Measurements from ENCODE around the gene NUMA1. TPM values are rescaled to one million over a fixed set of nuclear protein-coding genes. Genes with fewer than 3 reads are reported as not detected.
A peak's percentile ranks its signal among the peaks of the same experiment; 100 is the strongest.

The NUMA1 gene
- total RNA-seq, 2 donors from 2014 or later = 130 to 132 TPM

DNA sequence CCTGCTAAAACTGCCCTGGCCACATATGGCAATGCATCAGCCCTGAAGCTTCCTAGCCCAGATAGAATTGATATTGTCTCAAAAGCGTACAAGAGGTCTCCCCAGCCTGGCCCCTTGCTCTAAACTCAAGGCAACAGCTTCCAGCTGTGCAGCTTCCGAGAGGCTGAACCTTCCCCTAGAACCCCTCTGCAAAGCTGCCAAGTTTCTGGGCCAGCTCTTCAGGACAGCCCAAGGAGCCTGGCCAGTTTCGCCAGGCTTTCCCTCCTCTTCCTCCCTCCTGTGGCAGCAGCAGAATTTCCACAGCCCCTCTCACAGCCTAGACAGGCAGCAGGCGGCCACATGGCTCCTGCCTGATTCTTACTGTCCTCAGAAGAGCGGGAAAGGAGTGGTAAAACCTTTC lies 34.5 kb downstream of the NUMA1 start:
- H3K27ac ChIP-seq (ENCODE audit: low read depth, low read length) = no peak overlapping the region
- H3K4me1 Mint-ChIP-seq = peaks cover 15% of the 10 kb centered on the region
- no peak for DNase-seq
- H3K9me3 ChIP-seq (ENCODE audit: control insufficient read depth, low read length) = no peaks in the 10 kb centered on the region
- H3K36me3 ChIP-seq (ENCODE audit: control insufficient read depth, insufficient read depth, low read length) = peaks cover 11% of the 10 kb centered on the region
- H3K9me3 Mint-ChIP-seq = no peaks in the 10 kb centered on the region
- H3K4me1 ChIP-seq (ENCODE audit: control insufficient read depth, insufficient read depth, low read length) = peaks cover 8% of the 10 kb centered on the region
- H3K9ac ChIP-seq (ENCODE audit: extremely low read depth, low read length, poor library complexity, severe bottlenecking) = no peak overlapping the region
- H3K4me3 ChIP-seq (ENCODE audit: low read length) = no peak overlapping the region
- no peak overlapping the region for H3K27ac Mint-ChIP-seq
- H3K27me3 Mint-ChIP-seq (ENCODE audit: insufficient read depth) = no peaks in the 10 kb centered on the region
- H3K4me3 Mint-ChIP-seq = no peak overlapping the region
- H3K27me3 ChIP-seq (ENCODE audit: control insufficient read depth, insufficient read depth, low read length, poor library complexity, severe bottlenecking) = no peaks in the 10 kb centered on the region
- H3K36me3 Mint-ChIP-seq (ENCODE audit: low read depth) = peaks cover 7% of the 10 kb centered on the region
- TF ChIP-seq, protein P1, sequence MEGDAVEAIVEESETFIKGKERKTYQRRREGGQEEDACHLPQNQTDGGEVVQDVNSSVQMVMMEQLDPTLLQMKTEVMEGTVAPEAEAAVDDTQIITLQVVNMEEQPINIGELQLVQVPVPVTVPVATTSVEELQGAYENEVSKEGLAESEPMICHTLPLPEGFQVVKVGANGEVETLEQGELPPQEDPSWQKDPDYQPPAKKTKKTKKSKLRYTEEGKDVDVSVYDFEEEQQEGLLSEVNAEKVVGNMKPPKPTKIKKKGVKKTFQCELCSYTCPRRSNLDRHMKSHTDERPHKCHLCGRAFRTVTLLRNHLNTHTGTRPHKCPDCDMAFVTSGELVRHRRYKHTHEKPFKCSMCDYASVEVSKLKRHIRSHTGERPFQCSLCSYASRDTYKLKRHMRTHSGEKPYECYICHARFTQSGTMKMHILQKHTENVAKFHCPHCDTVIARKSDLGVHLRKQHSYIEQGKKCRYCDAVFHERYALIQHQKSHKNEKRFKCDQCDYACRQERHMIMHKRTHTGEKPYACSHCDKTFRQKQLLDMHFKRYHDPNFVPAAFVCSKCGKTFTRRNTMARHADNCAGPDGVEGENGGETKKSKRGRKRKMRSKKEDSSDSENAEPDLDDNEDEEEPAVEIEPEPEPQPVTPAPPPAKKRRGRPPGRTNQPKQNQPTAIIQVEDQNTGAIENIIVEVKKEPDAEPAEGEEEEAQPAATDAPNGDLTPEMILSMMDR (conservative IDR thresholded peaks at IDR 0.05) = no peak
- WGBS, 2 experiments (ENCODE audit: insufficient coverage in 1 of 2, insufficient read length in 1 of 2) = 94 to 100% methylated on average over 1 to 5 of the region's 5 CpGs

DNA sequence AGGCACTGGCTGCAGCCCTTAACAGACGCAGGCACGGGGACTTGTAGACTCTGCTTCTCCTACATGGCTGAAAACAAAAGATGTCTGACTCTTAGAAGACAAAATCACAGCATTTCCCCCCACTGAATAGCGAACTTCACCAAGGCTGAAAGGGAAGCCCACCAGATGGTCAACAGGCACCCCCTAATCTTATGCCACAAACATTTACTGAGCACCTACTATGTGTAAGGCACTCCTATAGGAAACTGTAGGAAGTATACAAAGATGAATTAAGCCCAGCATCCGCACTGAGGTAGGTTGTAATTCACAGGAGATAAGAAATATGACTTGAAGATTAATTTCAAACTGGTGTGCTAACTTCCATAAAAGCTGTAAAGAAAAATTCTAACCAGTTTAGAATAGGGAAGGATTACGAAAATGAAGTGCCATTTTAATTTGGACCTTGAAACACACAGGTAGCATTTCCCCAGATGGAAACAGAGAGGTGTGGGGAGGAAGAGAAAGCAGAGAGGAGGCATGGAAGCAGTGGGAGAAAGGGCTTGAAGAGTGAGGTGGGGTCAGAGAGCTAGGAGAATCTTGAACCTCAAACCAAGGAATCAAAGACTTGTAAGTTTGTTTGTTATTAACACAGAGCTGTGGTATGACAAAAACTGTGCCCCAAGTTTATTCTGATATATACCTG lies 38.1 kb downstream of the NUMA1 start:
- no peak overlapping the region for H3K27ac Mint-ChIP-seq
- no peaks in the 10 kb centered on the region for H3K27me3 Mint-ChIP-seq (ENCODE audit: insufficient read depth)
- Histone ChIP-seq H3K36me3 (ENCODE audit: control insufficient read depth, insufficient read depth, low read length) (peaks cover 7% of the 10 kb centered on the region), H3K27ac (ENCODE audit: low read depth, low read length) (peak overlapping the region; percentile 98), H3K9ac (ENCODE audit: extremely low read depth, low read length, poor library complexity, severe bottlenecking) (peak overlapping the region; percentile 65), H3K27me3 (ENCODE audit: control insufficient read depth, insufficient read depth, low read length, poor library complexity, severe bottlenecking) (no peaks in the 10 kb centered on the region), H3K9me3 (ENCODE audit: control insufficient read depth, low read length) (no peaks in the 10 kb centered on the region), H3K4me3 (ENCODE audit: low read length) (peak overlapping the region; percentile 88), H3K4me1 (ENCODE audit: control insufficient read depth, insufficient read depth, low read length) (peaks cover 20% of the 10 kb centered on the region)
- no peaks in the 10 kb centered on the region for H3K9me3 Mint-ChIP-seq
- peaks cover 3% of the 10 kb centered on the region for H3K36me3 Mint-ChIP-seq (ENCODE audit: low read depth)
- peaks cover 2% of the 10 kb centered on the region for H3K4me1 Mint-ChIP-seq
- WGBS, 2 experiments (ENCODE audit: insufficient coverage in 1 of 2, insufficient read length in 1 of 2) = 61 to 90% methylated on average over 2 to 5 of the region's 5 CpGs
- TF ChIP-seq, protein P1 (conservative IDR thresholded peaks at IDR 0.05) = no peak
- no peak for DNase-seq
- H3K4me3 Mint-ChIP-seq = no peak overlapping the region

DNA sequence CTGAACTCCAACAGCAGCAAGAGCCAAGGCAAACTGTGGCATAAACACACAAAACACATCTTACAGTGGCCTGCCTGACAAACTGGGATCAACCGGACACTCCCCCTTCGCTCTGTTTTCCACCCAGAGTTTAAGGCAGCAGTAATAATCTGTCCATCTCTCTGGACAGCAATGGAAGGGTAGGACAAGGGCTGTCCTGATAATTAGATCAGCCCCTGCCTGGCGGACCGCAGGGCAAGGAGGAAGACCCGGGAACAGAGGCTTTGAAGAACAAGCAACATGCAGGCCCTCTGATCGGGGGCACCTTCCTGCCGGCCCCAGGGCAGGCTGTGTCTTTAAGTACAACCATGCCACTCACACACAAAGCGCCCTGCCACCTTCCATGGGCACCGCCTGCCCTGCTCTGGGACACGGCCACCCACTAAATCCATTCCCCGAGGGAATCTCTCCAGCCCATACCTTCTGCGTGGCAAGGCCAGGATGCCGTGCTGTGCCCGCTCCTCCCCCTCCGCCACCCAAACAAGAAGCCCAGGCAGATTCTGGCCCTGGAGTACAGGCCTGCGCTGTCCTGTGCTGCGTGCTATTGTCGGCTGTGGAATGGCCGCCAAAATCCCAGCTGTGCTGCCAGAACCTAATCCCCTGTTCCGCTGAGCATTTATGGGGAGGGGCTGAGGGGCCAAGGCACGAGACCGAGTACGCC lies 38.8 kb downstream of the NUMA1 start:
- 30 to 31% methylated on average over 6 to 23 of the region's 23 CpGs for WGBS, 2 experiments (ENCODE audit: insufficient coverage in 1 of 2, insufficient read length in 1 of 2)
- H3K27ac ChIP-seq (ENCODE audit: low read depth, low read length) = peak overlapping the region; percentile 98
- Mint-ChIP-seq H3K27ac (no peak overlapping the region), H3K9me3 (no peaks in the 10 kb centered on the region), H3K27me3 (ENCODE audit: insufficient read depth) (no peaks in the 10 kb centered on the region), H3K4me1 (peaks cover 8% of the 10 kb centered on the region), H3K36me3 (ENCODE audit: low read depth) (peaks cover 5% of the 10 kb centered on the region), H3K4me3 (no peak overlapping the region)
- H3K36me3 ChIP-seq (ENCODE audit: control insufficient read depth, insufficient read depth, low read length) = peaks cover 5% of the 10 kb centered on the region
- H3K9me3 ChIP-seq (ENCODE audit: control insufficient read depth, low read length) = no peaks in the 10 kb centered on the region
- peaks cover 20% of the 10 kb centered on the region for H3K4me1 ChIP-seq (ENCODE audit: control insufficient read depth, insufficient read depth, low read length)
- TF ChIP-seq, protein P1 (conservative IDR thresholded peaks at IDR 0.05) = no peak
- no peaks in the 10 kb centered on the region for H3K27me3 ChIP-seq (ENCODE audit: control insufficient read depth, insufficient read depth, low read length, poor library complexity, severe bottlenecking)
- peak overlapping the region; percentile 65 for H3K9ac ChIP-seq (ENCODE audit: extremely low read depth, low read length, poor library complexity, severe bottlenecking)
- peak; percentile 81 for DNase-seq
- H3K4me3 ChIP-seq (ENCODE audit: low read length) = peak overlapping the region; percentile 88
